ENCODE results near the gene PLGRKT. TPM values are rescaled to one million over a fixed set of nuclear protein-coding genes. Genes with fewer than 3 reads are reported as not detected.

PLGRKT gene
- total and polyA plus RNA-seq, 2 experiments from 2014 or later = 13.1 to 31.5 TPM

DNA sequence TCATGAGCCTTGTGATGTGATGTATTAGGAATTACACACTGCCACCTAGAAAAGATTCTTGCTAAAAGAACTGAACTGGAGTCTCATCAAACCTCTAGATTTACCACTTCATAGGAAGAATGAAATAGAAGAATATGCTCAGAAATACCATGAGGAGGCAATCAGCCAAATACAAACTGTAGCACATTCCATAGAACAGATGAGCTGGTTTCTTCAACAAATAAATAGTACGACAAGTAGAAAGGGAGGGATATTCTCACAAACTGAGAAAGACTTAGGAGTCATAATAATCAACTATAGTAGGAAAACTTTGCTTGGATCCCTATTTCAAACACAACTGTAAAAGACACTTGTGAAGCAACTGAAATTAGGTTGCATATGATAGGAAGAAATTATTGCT is 15.4 kb downstream of the PLGRKT start:
- ATAC-seq = no peak
- no peak for TF ChIP-seq CREB1 (CRISPR knock-in tag; IDR thresholded peaks at IDR 0.05; ENCODE audit: low read depth)
- TF ChIP-seq ETS1 (IDR thresholded peaks at IDR 0.05) = no peak
- TF ChIP-seq STAT1 (IDR thresholded peaks at IDR 0.05; ENCODE audit: unreplicated experiment) = no peak
- TF ChIP-seq, protein P1, sequence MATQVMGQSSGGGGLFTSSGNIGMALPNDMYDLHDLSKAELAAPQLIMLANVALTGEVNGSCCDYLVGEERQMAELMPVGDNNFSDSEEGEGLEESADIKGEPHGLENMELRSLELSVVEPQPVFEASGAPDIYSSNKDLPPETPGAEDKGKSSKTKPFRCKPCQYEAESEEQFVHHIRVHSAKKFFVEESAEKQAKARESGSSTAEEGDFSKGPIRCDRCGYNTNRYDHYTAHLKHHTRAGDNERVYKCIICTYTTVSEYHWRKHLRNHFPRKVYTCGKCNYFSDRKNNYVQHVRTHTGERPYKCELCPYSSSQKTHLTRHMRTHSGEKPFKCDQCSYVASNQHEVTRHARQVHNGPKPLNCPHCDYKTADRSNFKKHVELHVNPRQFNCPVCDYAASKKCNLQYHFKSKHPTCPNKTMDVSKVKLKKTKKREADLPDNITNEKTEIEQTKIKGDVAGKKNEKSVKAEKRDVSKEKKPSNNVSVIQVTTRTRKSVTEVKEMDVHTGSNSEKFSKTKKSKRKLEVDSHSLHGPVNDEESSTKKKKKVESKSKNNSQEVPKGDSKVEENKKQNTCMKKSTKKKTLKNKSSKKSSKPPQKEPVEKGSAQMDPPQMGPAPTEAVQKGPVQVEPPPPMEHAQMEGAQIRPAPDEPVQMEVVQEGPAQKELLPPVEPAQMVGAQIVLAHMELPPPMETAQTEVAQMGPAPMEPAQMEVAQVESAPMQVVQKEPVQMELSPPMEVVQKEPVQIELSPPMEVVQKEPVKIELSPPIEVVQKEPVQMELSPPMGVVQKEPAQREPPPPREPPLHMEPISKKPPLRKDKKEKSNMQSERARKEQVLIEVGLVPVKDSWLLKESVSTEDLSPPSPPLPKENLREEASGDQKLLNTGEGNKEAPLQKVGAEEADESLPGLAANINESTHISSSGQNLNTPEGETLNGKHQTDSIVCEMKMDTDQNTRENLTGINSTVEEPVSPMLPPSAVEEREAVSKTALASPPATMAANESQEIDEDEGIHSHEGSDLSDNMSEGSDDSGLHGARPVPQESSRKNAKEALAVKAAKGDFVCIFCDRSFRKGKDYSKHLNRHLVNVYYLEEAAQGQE (IDR thresholded peaks at IDR 0.05; ENCODE audit: unreplicated experiment) = no peak
- no peak for TF ChIP-seq JUNB (IDR thresholded peaks at IDR 0.05; ENCODE audit: unreplicated experiment)
- TF ChIP-seq ZNF462 (CRISPR knock-in tag; IDR thresholded peaks at IDR 0.05) = no peak
- Mint-ChIP-seq H3K36me3 (ENCODE audit: low read depth) (peaks cover 3% of the 10 kb centered on the region; the same call in 1 of the 3 replicates), H3K4me1 (peaks cover 3% of the 10 kb centered on the region; the same call in 1 of the 3 replicates), H3K27ac (no peak overlapping the region), H3K9me3 (no peaks in the 10 kb centered on the region), H3K4me3 (no peak overlapping the region), H3K27me3 (ENCODE audit: insufficient read depth, low read depth, poor library complexity) (peaks cover 6% of the 10 kb centered on the region)
- Histone ChIP-seq H3K4me1 (ENCODE audit: insufficient read depth) (peaks cover under 1% of the 10 kb centered on the region; the same call in 1 of the 2 replicates), H3K79me2 (replicated peaks; ENCODE audit: insufficient read depth) (no peaks in the 10 kb centered on the region), H3K27me3 (ENCODE audit: insufficient read depth) (no peaks in the 10 kb centered on the region), H3F3A (replicated peaks; ENCODE audit: low read depth) (no peaks in the 10 kb centered on the region), H3K4me2 (no peak overlapping the region), H4K20me1 (replicated peaks; ENCODE audit: insufficient read depth) (no peaks in the 10 kb centered on the region), H3K36me3 (ENCODE audit: insufficient read depth) (no peaks in the 10 kb centered on the region), H3K4me3 (no peak overlapping the region), H3K9me2 (ENCODE audit: insufficient read depth) (no peaks in the 10 kb centered on the region), H3K27ac (ENCODE audit: low read depth) (no peak overlapping the region), H2AFZ (no peak overlapping the region)
- no peak for DNase-seq (ENCODE audit: low spot score)
